ENCODE measurements around the gene DLEC1. TPM values are rescaled to one million over a fixed set of nuclear protein-coding genes. Genes with fewer than 3 reads are reported as not detected.

The DLEC1 gene
- total and polyA plus RNA-seq, 2 experiments from 2014 or later, result 0.15 TPM; not detected in 1

GRCh38 chr3:38003371-38003816 is 35.6 kb upstream of the DLEC1 start:
- Histone ChIP-seq H3K4me3 (no peak overlapping the region), H2AFZ (no peak overlapping the region), H3K9ac (no peak overlapping the region), H3F3A (ENCODE audit: insufficient read depth) (no peaks in the 10 kb centered on the region), H3K27me3 (replicated peaks; ENCODE audit: insufficient read depth) (no peaks in the 10 kb centered on the region), H3K9me2 (ENCODE audit: insufficient read depth) (no peaks in the 10 kb centered on the region), H3K4me2 (ENCODE audit: unreplicated experiment) (no peak overlapping the region), H3K4me1 (ENCODE audit: insufficient read depth) (no peaks in the 10 kb centered on the region), H4K20me1 (ENCODE audit: insufficient read depth) (no peaks in the 10 kb centered on the region), H3K36me3 (ENCODE audit: low read depth) (no peaks in the 10 kb centered on the region), H3K9me3 (ENCODE audit: low read depth) (no peaks in the 10 kb centered on the region), H3K79me2 (ENCODE audit: insufficient read depth) (no peaks in the 10 kb centered on the region), H3K27ac (no peak overlapping the region)
- no peak for TF ChIP-seq EZH2phosphoT487 (IDR thresholded peaks at IDR 0.05; ENCODE audit: insufficient read depth, low read depth)
- no peak for TF ChIP-seq EZH2 (IDR thresholded peaks at IDR 0.05; ENCODE audit: insufficient read depth, poor library complexity, severe bottlenecking)
- DNase-seq, result peak; percentile 55
- in situ Hi-C loops (cut with MboI), result no loop called here
- 28 to 40% methylated on average over 7 of the region's 7 CpGs for WGBS, 2 experiments (ENCODE audit: low coverage in 1 of 2, low lambda C conversion rate in 2 of 2, missing lambda C conversion rate in 2 of 2)

- in situ Hi-C loops (cut with MboI), result no loop called here
- H3K4me3 ChIP-seq, result no peak overlapping the region
- H3K36me3 ChIP-seq (ENCODE audit: low read depth), result no peaks in the 10 kb centered on the region
- WGBS, 2 experiments (ENCODE audit: low coverage in 1 of 2, low lambda C conversion rate in 2 of 2, missing lambda C conversion rate in 2 of 2), result 59 to 67% methylated on average over 11 of the region's 11 CpGs
- no peaks in the 10 kb centered on the region for H3K79me2 ChIP-seq (ENCODE audit: insufficient read depth)
- no peaks in the 10 kb centered on the region for H3K27me3 ChIP-seq (replicated peaks; ENCODE audit: insufficient read depth)
- H3K27ac ChIP-seq, result no peak overlapping the region
- H2AFZ ChIP-seq, result no peak overlapping the region
- no peak overlapping the region for H3K4me2 ChIP-seq (ENCODE audit: unreplicated experiment)
- no peaks in the 10 kb centered on the region for H3K9me3 ChIP-seq (ENCODE audit: low read depth)
- H3F3A ChIP-seq (ENCODE audit: insufficient read depth), result no peaks in the 10 kb centered on the region
- H3K4me1 ChIP-seq (ENCODE audit: insufficient read depth), result no peaks in the 10 kb centered on the region
- no peak overlapping the region for H3K9ac ChIP-seq
- no peak for TF ChIP-seq EZH2 (IDR thresholded peaks at IDR 0.05; ENCODE audit: insufficient read depth, poor library complexity, severe bottlenecking)
- TF ChIP-seq EZH2phosphoT487 (IDR thresholded peaks at IDR 0.05; ENCODE audit: insufficient read depth, low read depth), result no peak
- H4K20me1 ChIP-seq (ENCODE audit: insufficient read depth), result no peaks in the 10 kb centered on the region
- no peak for DNase-seq
- H3K9me2 ChIP-seq (ENCODE audit: insufficient read depth), result no peaks in the 10 kb centered on the region
These were observed 35.1 kb upstream of the DLEC1 start for GRCh38 chr3:38003817-38004414.

- in situ Hi-C loops (cut with MboI), result no loop called here
- H3K9ac ChIP-seq, result no peak overlapping the region
- no peak overlapping the region for H2AFZ ChIP-seq
- no peaks in the 10 kb centered on the region for H3K4me1 ChIP-seq (ENCODE audit: insufficient read depth)
- H3K4me2 ChIP-seq (ENCODE audit: unreplicated experiment), result no peak overlapping the region
- H3K9me2 ChIP-seq (ENCODE audit: insufficient read depth), result no peaks in the 10 kb centered on the region
- no peaks in the 10 kb centered on the region for H3K27me3 ChIP-seq (replicated peaks; ENCODE audit: insufficient read depth)
- no peak overlapping the region for H3K4me3 ChIP-seq
- TF ChIP-seq EZH2 (IDR thresholded peaks at IDR 0.05; ENCODE audit: insufficient read depth, poor library complexity, severe bottlenecking) (no peak), EZH2phosphoT487 (IDR thresholded peaks at IDR 0.05; ENCODE audit: insufficient read depth, low read depth) (no peak)
- 42 to 44% methylated on average over 14 of the region's 14 CpGs for WGBS, 2 experiments (ENCODE audit: low coverage in 1 of 2, low lambda C conversion rate in 2 of 2, missing lambda C conversion rate in 2 of 2)
- no peaks in the 10 kb centered on the region for H4K20me1 ChIP-seq (ENCODE audit: insufficient read depth)
- DNase-seq, result peak; percentile 82
- H3K36me3 ChIP-seq (ENCODE audit: low read depth), result no peaks in the 10 kb centered on the region
- no peak overlapping the region for H3K27ac ChIP-seq
- H3K79me2 ChIP-seq (ENCODE audit: insufficient read depth), result no peaks in the 10 kb centered on the region
- H3F3A ChIP-seq (ENCODE audit: insufficient read depth), result no peaks in the 10 kb centered on the region
- H3K9me3 ChIP-seq (ENCODE audit: low read depth), result no peaks in the 10 kb centered on the region
These were observed 34.5 kb upstream of the DLEC1 start for GRCh38 chr3:38004415-38005075.

GRCh38 chr3:38005076-38006020 is 33.7 kb upstream of the DLEC1 start:
- Histone ChIP-seq H3F3A (ENCODE audit: insufficient read depth) (no peaks in the 10 kb centered on the region), H3K4me3 (no peak overlapping the region), H3K9me3 (ENCODE audit: low read depth) (no peaks in the 10 kb centered on the region), H3K27me3 (replicated peaks; ENCODE audit: insufficient read depth) (no peaks in the 10 kb centered on the region), H3K36me3 (ENCODE audit: low read depth) (no peaks in the 10 kb centered on the region), H2AFZ (no peak overlapping the region), H3K27ac (no peak overlapping the region), H3K79me2 (ENCODE audit: insufficient read depth) (no peaks in the 10 kb centered on the region), H3K4me2 (ENCODE audit: unreplicated experiment) (no peak overlapping the region), H4K20me1 (ENCODE audit: insufficient read depth) (no peaks in the 10 kb centered on the region), H3K9me2 (ENCODE audit: insufficient read depth) (no peaks in the 10 kb centered on the region), H3K4me1 (ENCODE audit: insufficient read depth) (no peaks in the 10 kb centered on the region), H3K9ac (no peak overlapping the region)
- TF ChIP-seq EZH2 (IDR thresholded peaks at IDR 0.05; ENCODE audit: insufficient read depth, poor library complexity, severe bottlenecking) (no peak), EZH2phosphoT487 (IDR thresholded peaks at IDR 0.05; ENCODE audit: insufficient read depth, low read depth) (no peak)
- DNase-seq, result no peak
- WGBS, 2 experiments (ENCODE audit: low coverage in 1 of 2, low lambda C conversion rate in 2 of 2, missing lambda C conversion rate in 2 of 2), result 49% methylated on average over 15 of the region's 15 CpGs
- in situ Hi-C loops (cut with MboI), result no loop called here
